Glutamatergic neuron (in vitro differentiated cells): ENCODE measurements around the gene PRR14L. TPM values are rescaled to one million over a fixed set of nuclear protein-coding genes. Genes with fewer than 3 reads are reported as not detected.

Experiments used
- DNase-seq: peaks from one replicate; pipeline ENCODE4 v3.0.0; 2022
- H3K27ac Mint-ChIP-seq: one replicate; pipeline ENCODE4 v1.8.0; 2020; ENCODE audit warnings: mild to moderate bottlenecking, mixed read lengths, inconsistent platforms; ENCODE audit not compliant: unreplicated experiment
- H3K27me3 Mint-ChIP-seq: one replicate; pipeline ENCODE4 v1.8.0; 2020; ENCODE audit warnings: mild to moderate bottlenecking, moderate library complexity, mixed read lengths, inconsistent platforms; ENCODE audit not compliant: unreplicated experiment
- H3K36me3 Mint-ChIP-seq: one replicate; pipeline ENCODE4 v1.8.0; 2020; ENCODE audit warnings: mild to moderate bottlenecking, mixed read lengths, inconsistent platforms; ENCODE audit not compliant: unreplicated experiment
- H3K4me1 Mint-ChIP-seq: one replicate; pipeline ENCODE4 v1.8.0; 2020; ENCODE audit warnings: mild to moderate bottlenecking, low read depth, mixed read lengths, inconsistent platforms; ENCODE audit not compliant: unreplicated experiment
- H3K4me3 Mint-ChIP-seq: one replicate; pipeline ENCODE4 v1.8.0; 2020; ENCODE audit warnings: mild to moderate bottlenecking, mixed read lengths, inconsistent platforms; ENCODE audit not compliant: unreplicated experiment
- H3K9me3 Mint-ChIP-seq: one replicate; pipeline ENCODE4 v1.8.0; 2020; ENCODE audit warnings: mild to moderate bottlenecking, moderate library complexity, mixed read lengths, inconsistent platforms; ENCODE audit not compliant: unreplicated experiment
- CTCF ChIP-seq: fragments of 200-600 bp; sonication (generic); IDR thresholded peaks from one replicate; pipeline ENCODE4 v1.5.0; 2021; ENCODE audit not compliant: partially characterized antibody, unreplicated experiment
- total RNA-seq: library from RNA; stranded (reverse); fragmentation: NEBNext Ultra II Directional; extraction: Animal tissue kit (Norgen Biotek cat#: 25700); gene quantifications from one replicate; pipeline ENCODE4 v1.2.1, GENCODE V29; 2021; ENCODE audit not compliant: unreplicated experiment

The PRR14L gene
- total RNA-seq, 1 donor from 2014 or later = 104 TPM

GRCh38 chr22:31734512-31734911 is 15.4 kb downstream of the PRR14L start:
- no peaks in the 10 kb centered on the region for H3K36me3 Mint-ChIP-seq
- no peak overlapping the region for H3K27ac Mint-ChIP-seq
- no peak for DNase-seq
- H3K9me3 Mint-ChIP-seq = peaks cover 2% of the 10 kb centered on the region
- H3K4me3 Mint-ChIP-seq = no peak overlapping the region
- no peak for TF ChIP-seq CTCF
- H3K4me1 Mint-ChIP-seq = peaks cover 3% of the 10 kb centered on the region
- H3K27me3 Mint-ChIP-seq = no peaks in the 10 kb centered on the region

DNA sequence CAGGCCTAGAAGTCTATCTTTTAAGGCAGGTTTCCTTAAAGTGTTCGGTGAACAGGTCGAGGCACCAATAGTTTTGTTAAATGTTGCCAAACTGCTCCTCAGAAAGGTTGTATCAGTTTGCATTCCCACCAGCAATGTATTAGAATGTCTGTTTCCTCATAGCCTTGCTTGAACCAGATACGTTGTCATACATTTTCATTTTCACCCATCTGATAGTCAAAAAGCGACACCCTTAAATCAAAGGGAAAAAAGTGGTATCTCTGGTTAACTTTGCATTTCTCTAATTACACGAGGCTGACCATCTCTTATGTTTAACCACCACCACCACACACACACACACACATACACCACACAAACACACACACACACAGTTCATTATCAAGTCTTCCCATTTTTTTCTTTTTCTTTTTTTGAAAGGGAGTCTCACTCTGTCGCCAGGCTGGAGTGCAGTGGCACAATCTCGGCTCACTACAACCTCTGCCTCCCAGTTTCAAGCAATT is 16.3 kb downstream of the PRR14L start:
- H3K4me1 Mint-ChIP-seq = peaks cover 3% of the 10 kb centered on the region
- no peak for DNase-seq
- H3K36me3 Mint-ChIP-seq = no peaks in the 10 kb centered on the region
- H3K27me3 Mint-ChIP-seq = no peaks in the 10 kb centered on the region
- peaks cover 2% of the 10 kb centered on the region for H3K9me3 Mint-ChIP-seq
- no peak for TF ChIP-seq CTCF
- no peak overlapping the region for H3K4me3 Mint-ChIP-seq
- no peak overlapping the region for H3K27ac Mint-ChIP-seq

DNA sequence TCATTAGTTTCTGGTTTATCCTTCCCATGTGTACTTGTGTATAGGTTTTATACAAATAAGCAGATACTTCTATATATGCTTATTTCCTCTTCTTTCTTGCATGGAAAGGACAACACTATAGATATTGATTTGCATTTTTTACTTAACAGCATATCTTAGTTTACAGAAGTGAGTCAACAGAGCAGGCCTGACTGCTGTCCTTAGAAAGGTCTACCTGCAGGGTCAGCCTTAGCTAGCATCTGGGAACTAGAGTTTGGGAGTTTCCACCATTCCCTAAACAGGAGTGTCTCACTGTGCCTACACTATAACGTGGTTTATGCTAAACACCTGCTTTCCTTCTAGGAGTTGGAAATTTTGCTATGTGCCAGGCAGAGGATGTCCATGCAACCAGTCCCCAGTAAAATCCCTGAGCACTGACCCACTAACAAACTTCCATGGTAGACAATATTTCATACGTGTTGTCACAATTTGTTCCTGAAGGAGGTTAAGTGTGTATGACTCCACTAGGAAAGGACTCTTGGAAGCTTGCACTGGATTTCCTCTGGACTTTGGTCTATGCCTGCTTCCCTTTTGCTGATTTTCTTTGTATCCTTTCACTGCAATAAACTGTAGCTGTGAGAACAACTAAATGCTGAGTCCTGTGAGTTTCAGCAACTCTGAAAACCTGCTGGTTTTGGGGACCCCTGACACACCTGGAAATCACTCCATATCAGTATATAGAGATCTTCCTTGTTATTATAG is 17.7 kb downstream of the PRR14L start:
- no peaks in the 10 kb centered on the region for H3K27me3 Mint-ChIP-seq
- no peak overlapping the region for H3K27ac Mint-ChIP-seq
- no peak for TF ChIP-seq CTCF
- H3K9me3 Mint-ChIP-seq = peaks cover 2% of the 10 kb centered on the region
- H3K4me1 Mint-ChIP-seq = peaks cover 3% of the 10 kb centered on the region
- H3K36me3 Mint-ChIP-seq = no peaks in the 10 kb centered on the region
- H3K4me3 Mint-ChIP-seq = no peak overlapping the region
- DNase-seq = no peak

DNA sequence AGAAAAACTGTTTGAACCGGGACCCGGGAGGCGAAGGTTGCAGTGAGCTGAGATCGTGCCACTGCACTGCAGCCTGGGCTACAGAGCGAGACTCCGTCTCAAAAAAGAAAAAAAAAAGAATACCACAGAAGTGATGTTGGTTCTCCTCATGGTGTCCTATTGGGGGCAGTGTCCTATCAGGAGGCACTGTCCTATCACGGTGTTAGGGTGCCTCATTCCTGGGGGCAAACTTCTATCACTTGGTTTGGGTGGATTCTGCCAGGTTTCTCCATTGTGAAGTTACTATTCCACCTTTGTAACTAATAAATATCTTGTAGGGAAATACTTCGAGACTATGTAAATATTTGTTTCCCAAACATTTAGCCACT is 19.6 kb downstream of the PRR14L start:
- no peaks in the 10 kb centered on the region for H3K27me3 Mint-ChIP-seq
- H3K9me3 Mint-ChIP-seq = peaks cover 2% of the 10 kb centered on the region
- DNase-seq = no peak
- no peak overlapping the region for H3K4me3 Mint-ChIP-seq
- no peaks in the 10 kb centered on the region for H3K36me3 Mint-ChIP-seq
- H3K4me1 Mint-ChIP-seq = peaks cover 3% of the 10 kb centered on the region
- no peak overlapping the region for H3K27ac Mint-ChIP-seq
- no peak for TF ChIP-seq CTCF

- no peaks in the 10 kb centered on the region for H3K27me3 Mint-ChIP-seq
- no peak overlapping the region for H3K27ac Mint-ChIP-seq
- no peaks in the 10 kb centered on the region for H3K36me3 Mint-ChIP-seq
- no peak for DNase-seq
- no peak for TF ChIP-seq CTCF
- peaks cover 2% of the 10 kb centered on the region for H3K9me3 Mint-ChIP-seq
- no peak overlapping the region for H3K4me3 Mint-ChIP-seq
- no peaks in the 10 kb centered on the region for H3K4me1 Mint-ChIP-seq
Observed at GRCh38 chr22:31728857-31729256, 21.1 kb downstream of the PRR14L start.
